PFSK-1 (cell line): ENCODE data around the gene ADAMTS17.

ENCODE experiments used
- FOXP2 ChIP-seq: optimal IDR thresholded peaks from 2 replicates; pipeline ENCODE3; 2011; ENCODE audit warnings: borderline replicate concordance, control low read depth, inconsistent platforms; ENCODE audit not compliant: insufficient read depth; ENCODE audit errors: extremely low read length, extremely low read depth
- POLR2AphosphoS5 ChIP-seq: IDR thresholded peaks from 2 replicates; pipeline ENCODE4 v1.6.1; 2012; ENCODE audit warnings: low read depth, mild to moderate bottlenecking, control low read depth, low read length, moderate library complexity
- REST ChIP-seq, 2 experiments: IDR thresholded peaks; 2 replicates each; pipeline versions ENCODE4 v1.6.1 to v1.8.0; 2011 to 2012; ENCODE audit warnings: low read depth in 2 of 2, low read length in 2 of 2, control low read depth in 1 of 2, inconsistent platforms in 1 of 2, mild to moderate bottlenecking in 1 of 2, moderate library complexity in 1 of 2; ENCODE audit not compliant: insufficient read depth in 1 of 2
- SIN3A ChIP-seq: IDR thresholded peaks from 2 replicates; pipeline ENCODE4 v1.6.1; 2012; ENCODE audit warnings: mild to moderate bottlenecking, low read length, moderate library complexity, borderline replicate concordance; ENCODE audit not compliant: insufficient read depth
- TAF1 ChIP-seq: IDR thresholded peaks from 2 replicates; pipeline ENCODE4 v1.6.1; 2012; ENCODE audit warnings: low read length, control low read depth, borderline replicate concordance; ENCODE audit not compliant: insufficient read depth

ADAMTS17 gene

GRCh38 chr15:100175406-100176114, 166.2 kb downstream of the ADAMTS17 start:
- TF ChIP-seq REST (IDR thresholded peaks at IDR 0.05; ENCODE audit: insufficient read depth in 1 of 2, low read depth in 2 of 2, low read length in 2 of 2) = no peak
- TF ChIP-seq SIN3A = no peak
- TF ChIP-seq TAF1 = no peak
- no peak for TF ChIP-seq POLR2AphosphoS5
- TF ChIP-seq FOXP2 = no peak

GRCh38 chr15:100174904-100175275, 166.9 kb downstream of the ADAMTS17 start:
- TF ChIP-seq POLR2AphosphoS5 (no peak), TAF1 (no peak), FOXP2 (no peak), REST (IDR thresholded peaks at IDR 0.05; ENCODE audit: insufficient read depth in 1 of 2, low read depth in 2 of 2, low read length in 2 of 2) (no peak), SIN3A (no peak)

DNA sequence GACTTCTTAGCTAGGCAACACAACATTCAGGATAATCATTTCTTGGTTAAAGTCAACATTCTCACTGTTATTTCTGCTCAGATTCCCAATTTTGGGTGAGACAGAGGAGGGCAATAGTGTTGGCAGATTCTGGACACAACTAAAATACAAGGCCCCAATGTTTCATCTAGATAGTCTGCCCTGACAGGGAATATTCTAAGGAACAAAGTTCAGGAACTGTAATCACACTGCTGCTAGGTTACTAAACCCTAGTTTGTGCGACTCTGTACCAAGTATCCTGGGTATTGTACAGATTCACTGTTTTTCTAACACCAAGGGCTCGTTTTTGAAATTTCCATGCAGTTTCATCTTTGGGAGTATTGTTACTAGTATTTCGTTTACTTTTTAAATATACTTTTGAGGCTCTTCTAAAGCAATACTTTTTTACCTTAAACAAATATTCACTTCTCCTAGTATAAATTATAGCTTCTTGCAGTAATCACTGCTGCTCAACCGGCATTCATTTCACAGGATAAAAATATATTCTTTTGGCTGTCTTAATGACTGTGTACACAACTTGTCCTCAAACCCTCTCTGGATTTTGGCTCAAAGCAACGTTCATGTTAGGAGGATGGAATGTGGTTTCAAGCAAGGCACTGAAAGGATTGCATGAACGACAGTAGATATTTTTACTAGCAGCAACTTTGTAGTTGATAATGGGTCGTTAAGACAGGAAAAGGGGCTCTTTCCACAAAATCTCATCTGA, 167.4 kb downstream of the ADAMTS17 start:
- TF ChIP-seq FOXP2 (no peak), REST (IDR thresholded peaks at IDR 0.05; ENCODE audit: insufficient read depth in 1 of 2, low read depth in 2 of 2, low read length in 2 of 2) (no peak), SIN3A (no peak), TAF1 (no peak), POLR2AphosphoS5 (no peak)

DNA sequence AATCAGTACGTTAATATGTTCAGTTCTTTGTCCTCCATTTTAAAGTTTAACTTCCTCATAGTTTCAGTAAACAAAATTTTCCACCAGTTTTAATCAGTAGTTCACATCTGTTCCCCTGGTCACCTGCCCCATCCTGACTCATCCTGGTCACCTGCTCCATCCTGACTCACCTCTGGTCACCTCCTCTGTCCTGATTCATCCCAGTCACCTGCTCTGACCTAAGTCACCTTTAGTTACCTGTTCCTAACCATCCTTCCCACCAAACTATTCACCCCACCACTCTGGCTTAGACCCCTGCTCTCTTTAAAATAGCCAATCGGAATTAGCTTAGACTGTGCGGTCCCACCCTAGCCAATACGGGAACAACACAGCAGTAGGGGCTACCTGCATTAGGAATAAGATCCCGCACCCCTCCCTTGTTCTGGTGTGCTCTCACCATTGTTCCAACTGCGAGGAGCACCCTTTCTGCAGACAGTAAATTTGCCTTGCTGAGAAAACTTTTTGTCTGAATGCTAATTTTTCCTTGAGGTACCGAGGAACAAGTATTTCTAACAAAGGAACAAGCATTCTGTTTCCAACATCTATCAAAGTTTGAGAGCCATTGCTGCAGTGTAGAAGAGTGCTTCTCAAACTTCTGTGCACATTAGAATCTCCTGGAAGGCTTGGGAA, 169.3 kb downstream of the ADAMTS17 start:
- TF ChIP-seq REST (IDR thresholded peaks at IDR 0.05; ENCODE audit: insufficient read depth in 1 of 2, low read depth in 2 of 2, low read length in 2 of 2) = no peak
